Neural cell (in vitro differentiated cells): Measurements from ENCODE around the gene TENM3.

Experiments
- CTCF ChIP-seq: fragments of 450-650 bp; IDR thresholded peaks from 2 replicates; pipeline ENCODE4 v1.5.1; 2014; ENCODE audit warnings: antibody characterized with exemption, mild to moderate bottlenecking, moderate library complexity; ENCODE audit not compliant: poor library complexity, severe bottlenecking
- EP300 ChIP-seq: fragments of 450-650 bp; conservative IDR thresholded peaks from 2 replicates; pipeline ENCODE4 v1.6.1; 2014; ENCODE audit warnings: antibody characterized with exemption, mild to moderate bottlenecking, moderate library complexity; ENCODE audit not compliant: poor library complexity, severe bottlenecking
- EZH2 ChIP-seq: fragments of 200-600, 300-800 bp; shearing (Covaris generic), sonication (generic); IDR thresholded peaks from 2 replicates; pipeline ENCODE4 v1.6.1; 2014; ENCODE audit warnings: antibody characterized with exemption, low read length, borderline replicate concordance, mild to moderate bottlenecking; ENCODE audit not compliant: insufficient read depth, poor library complexity, severe bottlenecking
- POLR2AphosphoS5 ChIP-seq: IDR thresholded peaks from 2 replicates; pipeline ENCODE4 v1.6.1; 2012
- TAF1 ChIP-seq: IDR thresholded peaks from 2 replicates; pipeline ENCODE4 v1.6.1; 2012; ENCODE audit warnings: low read depth

GRCh38 chr4:182465114-182465513 is 221.9 kb downstream of the TENM3 start:
- no peak for TF ChIP-seq EP300
- TF ChIP-seq TAF1 = no peak
- no peak for TF ChIP-seq CTCF
- TF ChIP-seq EZH2 = no peak
- TF ChIP-seq POLR2AphosphoS5 = no peak
